Measurements from ENCODE around the gene MPZL3.

The MPZL3 gene

DNA sequence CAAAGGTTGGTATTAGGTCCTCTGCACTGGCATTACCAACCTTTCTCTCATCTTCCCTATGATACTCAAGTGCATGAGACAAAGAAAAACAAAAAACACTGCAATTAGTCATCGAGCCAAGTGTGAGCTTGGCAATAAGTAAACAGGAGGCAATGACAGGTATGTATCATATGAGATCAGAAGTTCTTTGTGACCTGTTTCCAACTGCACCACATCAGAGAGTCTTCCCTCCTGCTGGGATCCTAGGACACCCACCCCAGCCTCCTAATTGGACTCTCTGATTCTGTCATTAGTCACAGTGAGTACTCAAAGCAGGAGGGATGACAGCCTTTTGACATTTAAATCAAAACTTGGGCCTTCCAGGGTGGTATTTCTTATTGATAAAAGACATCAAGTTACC, 19.5 kb downstream of the MPZL3 start:
- DNase-seq (ENCODE audit: low read depth in 2 of 2), result no peak

DNA sequence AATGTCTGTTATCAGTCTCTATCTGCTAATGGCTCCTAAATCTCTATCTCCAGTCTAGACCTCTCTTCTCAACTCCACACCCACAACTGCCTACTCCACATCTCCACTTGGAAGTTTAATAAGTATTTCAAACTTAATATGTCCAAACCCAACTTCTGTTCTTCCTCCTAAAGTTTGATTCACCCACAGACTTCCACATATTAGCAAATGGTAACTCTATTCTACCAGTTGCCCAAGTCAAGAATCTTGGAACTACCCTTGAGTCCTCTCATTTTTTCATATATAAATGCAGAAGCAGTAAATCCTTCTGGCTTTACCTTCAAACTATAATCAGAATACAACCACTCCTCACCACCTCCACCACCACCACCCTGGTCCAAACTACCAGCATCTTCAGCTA, 20.7 kb downstream of the MPZL3 start:
- no peak for DNase-seq (ENCODE audit: low read depth in 2 of 2)

DNA sequence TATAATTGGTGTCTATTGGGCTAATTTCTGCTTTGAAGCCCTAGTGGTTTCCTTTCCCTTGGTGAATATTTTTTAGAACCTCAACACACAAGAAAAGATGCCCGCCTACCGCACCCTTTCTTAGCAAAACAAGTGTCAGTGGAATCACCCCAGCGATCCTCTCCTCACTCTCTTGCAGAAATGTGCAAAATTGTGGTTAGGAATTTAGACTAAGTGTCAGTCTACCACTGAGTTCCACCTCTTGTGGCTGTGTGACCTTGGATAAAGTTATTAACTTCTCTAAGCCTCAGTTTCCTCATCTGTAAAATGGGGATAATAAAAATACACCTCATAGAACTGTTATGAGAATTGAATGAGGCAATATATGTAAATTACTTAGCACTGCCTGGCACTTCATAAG, 22.1 kb downstream of the MPZL3 start:
- no peak for DNase-seq (ENCODE audit: low read depth in 2 of 2)

GRCh38 chr11:118229274-118229847, 22.8 kb downstream of the MPZL3 start:
- DNase-seq (ENCODE audit: low read depth in 2 of 2), result no peak

GRCh38 chr11:118227865-118228785, 24.0 kb downstream of the MPZL3 start:
- no peak for DNase-seq (ENCODE audit: low read depth in 2 of 2)

DNA sequence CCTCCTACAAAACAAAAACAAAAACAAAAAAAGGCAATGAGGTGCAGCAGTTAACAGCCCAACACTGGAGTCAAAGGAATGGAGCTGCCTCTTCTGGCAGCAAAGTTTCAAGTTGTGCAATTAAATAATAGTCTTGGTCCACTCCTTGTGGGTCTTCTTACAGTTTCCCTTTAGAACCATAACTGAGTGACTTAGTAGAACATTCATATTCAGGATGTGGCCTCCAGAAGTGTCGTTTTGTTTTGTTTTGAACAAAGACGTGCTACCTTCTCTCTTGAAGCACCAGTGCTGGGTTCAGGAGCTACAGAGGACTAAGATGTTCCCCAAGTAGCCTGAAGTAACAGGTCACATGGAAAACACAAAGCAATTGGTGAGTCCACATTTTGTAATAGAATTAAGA, 25.4 kb downstream of the MPZL3 start:
- no peak for DNase-seq (ENCODE audit: low read depth in 2 of 2)

GRCh38 chr11:118226296-118226695, 25.9 kb downstream of the MPZL3 start:
- DNase-seq (ENCODE audit: low read depth in 2 of 2), result no peak

GRCh38 chr11:118224511-118225188, 27.5 kb downstream of the MPZL3 start, which contains the start of gene JAML:
JAML (minus strand) TSS chr11:118225011; CDS start chr11:118214866, 10,145 bp downstream.
- DNase-seq (ENCODE audit: low read depth in 2 of 2), result no peak

DNA sequence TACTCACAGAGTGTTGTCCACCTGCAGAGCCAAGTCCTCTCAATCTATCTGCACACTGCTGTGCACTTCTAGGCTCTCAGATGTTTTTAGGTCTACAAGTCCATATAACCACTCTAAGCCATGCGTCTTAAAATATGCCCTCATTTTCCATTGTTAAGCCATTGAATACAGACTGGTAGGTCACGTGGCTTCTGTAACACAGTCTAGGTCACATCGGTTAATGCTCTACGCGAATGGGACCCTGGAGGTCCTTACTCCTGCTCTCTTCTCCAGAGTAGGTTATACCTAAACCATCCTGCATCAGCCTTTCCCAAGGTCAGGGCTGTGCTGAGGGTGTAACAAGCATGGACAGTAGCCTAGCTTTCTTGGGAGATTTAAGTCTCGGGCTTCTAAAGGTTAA, 28.2 kb downstream of the MPZL3 start:
- DNase-seq (ENCODE audit: low read depth in 2 of 2), result no peak

DNA sequence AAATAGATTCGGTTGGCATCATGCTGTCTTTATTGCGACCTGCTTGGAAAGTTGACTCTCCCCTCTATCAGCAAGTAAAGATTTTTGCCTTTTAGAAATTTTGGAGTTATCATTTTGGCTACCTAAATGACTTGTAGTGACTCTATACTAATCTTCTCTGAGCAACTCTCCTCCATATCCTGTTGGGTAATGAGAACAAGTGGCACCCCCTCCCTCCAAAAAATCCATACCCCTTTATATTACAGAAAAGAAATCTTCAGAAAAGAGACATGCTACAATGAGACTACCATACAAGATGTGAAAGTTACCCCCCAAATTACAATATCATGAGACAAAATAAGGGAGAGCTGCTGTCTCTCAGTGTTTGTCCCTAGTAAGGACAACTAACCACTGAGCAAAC, 28.6 kb downstream of the MPZL3 start:
- DNase-seq (ENCODE audit: low read depth in 2 of 2), result no peak

GRCh38 chr11:118222437-118222836, 29.7 kb downstream of the MPZL3 start:
- no peak for DNase-seq (ENCODE audit: low read depth in 2 of 2)

DNA sequence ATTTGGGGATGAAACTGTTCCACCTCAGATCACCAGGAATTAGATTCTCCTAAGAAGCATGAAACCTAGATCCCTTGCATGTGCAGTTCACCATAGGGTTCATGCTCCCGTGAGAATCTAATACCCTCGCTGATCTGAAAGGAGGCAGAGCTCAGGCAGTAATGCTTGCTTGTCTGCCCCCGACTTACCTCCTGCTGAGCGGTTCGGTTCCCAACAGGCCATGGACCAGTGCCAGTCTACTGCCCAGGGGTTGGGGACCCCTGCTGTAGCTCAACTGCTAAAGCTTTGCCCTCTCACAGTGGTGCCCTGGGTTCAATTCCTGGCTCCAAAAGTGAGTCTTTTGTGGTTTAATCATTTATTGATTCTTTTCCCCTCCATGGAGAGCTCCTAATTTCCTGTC, 30.7 kb downstream of the MPZL3 start:
- DNase-seq (ENCODE audit: low read depth in 2 of 2), result no peak

- no peak for DNase-seq (ENCODE audit: low read depth in 2 of 2)
These were observed 32.4 kb downstream of the MPZL3 start for GRCh38 chr11:118219732-118220131.

- no peak for DNase-seq (ENCODE audit: low read depth in 2 of 2)
These were observed 32.9 kb downstream of the MPZL3 start for GRCh38 chr11:118219244-118219643.

DNA sequence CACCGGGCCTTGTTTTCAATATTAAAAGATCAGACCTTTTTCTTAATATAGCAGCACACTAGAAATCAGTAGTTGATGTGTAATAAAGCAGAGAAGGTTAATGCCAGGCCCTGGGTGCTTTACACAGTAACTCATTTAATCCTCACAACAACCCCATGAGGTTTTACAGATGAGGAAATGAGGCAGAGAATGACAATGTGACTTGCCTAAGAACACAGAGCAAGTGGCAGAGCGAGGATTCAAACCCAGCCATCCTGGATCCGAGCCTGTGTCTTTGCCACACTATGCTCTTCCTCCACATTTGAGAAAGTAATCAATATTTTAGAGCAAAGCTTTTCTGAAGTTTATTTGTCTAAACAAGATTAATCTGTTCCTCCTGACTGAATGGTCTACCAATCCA, 34.6 kb downstream of the MPZL3 start:
- no peak for DNase-seq (ENCODE audit: low read depth in 2 of 2)

DNA sequence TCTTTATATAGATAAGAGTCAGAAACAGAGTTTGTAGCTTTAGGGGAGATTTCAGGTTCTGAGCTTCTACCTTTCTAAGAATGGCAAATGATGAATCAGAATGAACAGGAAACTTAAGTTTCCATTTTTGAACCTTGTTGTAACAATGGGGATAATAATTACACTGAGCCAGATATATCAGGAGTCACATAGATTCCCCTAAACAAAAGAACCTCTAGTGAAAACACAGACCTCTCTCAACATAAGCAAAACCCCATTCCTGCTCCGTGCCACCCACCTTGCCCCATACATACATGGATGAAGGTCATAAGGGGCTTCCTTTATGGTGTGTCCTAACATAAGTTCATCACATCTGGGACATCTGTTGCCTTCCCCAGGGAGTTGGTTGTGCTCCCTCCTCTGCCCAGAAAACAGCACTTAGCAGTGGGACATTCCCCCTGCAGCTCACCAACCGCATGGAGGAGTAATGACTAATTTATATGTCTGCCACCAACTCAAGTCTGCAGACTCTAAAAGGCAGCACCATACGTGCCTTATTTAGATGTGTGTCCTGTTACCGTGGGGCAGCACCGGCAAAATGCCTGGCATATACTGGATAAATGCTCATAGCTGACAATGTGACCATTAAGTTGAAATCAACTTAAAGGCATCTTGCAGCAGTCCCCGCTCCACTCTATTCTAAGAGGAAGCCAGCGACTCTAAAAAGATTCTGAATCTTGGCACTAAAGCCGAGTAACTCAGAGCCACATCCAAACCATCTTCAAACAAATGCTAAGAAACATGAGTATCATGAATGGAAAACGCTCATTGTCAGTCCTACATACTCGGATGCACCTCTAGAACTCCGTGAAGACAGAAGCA, 35.3 kb downstream of the MPZL3 start:
- no peak for DNase-seq (ENCODE audit: low read depth in 2 of 2)

- no peak for DNase-seq (ENCODE audit: low read depth in 2 of 2)
These were observed 36.4 kb downstream of the MPZL3 start for GRCh38 chr11:118215765-118216164.

GRCh38 chr11:118215262-118215661, 36.9 kb downstream of the MPZL3 start:
- no peak for DNase-seq (ENCODE audit: low read depth in 2 of 2)

GRCh38 chr11:118214210-118214914, 37.8 kb downstream of the MPZL3 start:
- no peak for DNase-seq (ENCODE audit: low read depth in 2 of 2)

- no peak for DNase-seq (ENCODE audit: low read depth in 2 of 2)
These were observed 38.4 kb downstream of the MPZL3 start for GRCh38 chr11:118213781-118214180.

DNA sequence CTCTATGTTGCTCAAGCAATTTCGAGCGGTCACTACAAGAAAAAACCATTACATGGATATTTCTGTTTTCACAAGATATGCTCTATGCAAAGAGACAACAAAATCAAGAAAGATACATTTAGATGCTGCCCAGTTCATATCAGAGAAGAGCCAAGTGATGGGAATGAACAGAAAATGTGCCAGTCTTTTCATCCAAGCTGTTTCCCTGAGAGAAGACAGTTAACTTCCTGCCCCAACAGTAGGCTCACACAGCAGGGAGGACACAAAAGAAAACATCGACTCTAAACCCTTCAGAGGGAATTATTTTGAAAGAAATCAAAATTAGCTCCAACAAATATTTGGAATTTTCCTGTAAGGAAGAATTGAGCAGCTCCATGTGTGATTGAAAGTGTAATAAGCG, 39.0 kb downstream of the MPZL3 start:
- DNase-seq (ENCODE audit: low read depth in 2 of 2), result no peak
